GM12878 (cell line): ENCODE results near the gene PNMA8C. TPM values are rescaled to one million over a fixed set of nuclear protein-coding genes. Genes with fewer than 3 reads are reported as not detected.

Source experiments
- ATAC-seq: fragments of 200-7000 bp; cut with Tn5 transposase; 3 replicates; pipeline ENCODE4 v1.9.1; 2020; ENCODE audit warnings: mild to moderate bottlenecking, moderate library complexity
- BruUV-seq: library from RNA; stranded (reverse); fragments of 400-500 nt; replicated peaks from 2 replicates; lab custom pipeline; 2021; lab: Mats Ljungman, UMichigan
- CTCF ChIA-PET: fragments of 300-600 bp; sonication (Branson Sonifier 250); formaldehyde crosslinking; extraction: SDS; loops from one replicate; lab custom pipeline; 2021; ENCODE audit warnings: inconsistent platforms; lab: Yijun Ruan, JAX
- POLR2A ChIA-PET: fragments of 350-600 bp; formaldehyde crosslinking; extraction: SDS; loops from one replicate; lab custom pipeline; 2021; ENCODE audit warnings: inconsistent platforms; lab: Charles Lee
- RAD21 ChIA-PET: fragments of 300-600 bp; sonication (Branson Sonifier 250); formaldehyde crosslinking; loops from one replicate; lab custom pipeline; 2023; ENCODE audit warnings: antibody characterized with exemption; ENCODE audit not compliant: unreplicated experiment; lab: Charles Lee
- SMC1A ChIA-PET: fragments of 300-600 bp; sonication (Branson Sonifier 250); formaldehyde crosslinking; loops from one replicate; lab custom pipeline; 2023; ENCODE audit not compliant: unreplicated experiment, uncharacterized antibody; lab: Charles Lee
- DNase-seq: peaks from one replicate; pipeline ENCODE4 v3.0.0-alpha.2; 2011; ENCODE audit warnings: low read depth, low spot score
- FAIRE-seq: peaks from 3 replicates; lab custom pipeline; 2011; peaks lifted over from hg19 to GRCh38; lab: Jason Lieb, UNC
- H2AFZ ChIP-seq: 2 replicates; pipeline ENCODE4 v1.6.0; 2011; ENCODE audit warnings: low read depth, low read length, control low read depth; ENCODE audit not compliant: control insufficient read depth
- H3K27ac ChIP-seq: 2 replicates; pipeline ENCODE4 v1.5.1; 2011; ENCODE audit warnings: control low read depth; ENCODE audit not compliant: control insufficient read depth, insufficient read depth
- H3K27me3 ChIP-seq, 2 experiments: replicated peaks in 1 of 2; 2 replicates each; pipeline versions ENCODE4 v1.6.0 to v1.6.1; 2011; ENCODE audit warnings: low read length in 1 of 2; ENCODE audit not compliant: control insufficient read depth in 2 of 2, insufficient read depth in 2 of 2
- H3K36me3 ChIP-seq, 2 experiments: 2 replicates each; pipeline ENCODE4 v1.5.1; 2011; ENCODE audit warnings: low read length in 1 of 2; ENCODE audit not compliant: control insufficient read depth in 2 of 2, insufficient read depth in 2 of 2
- H3K4me1 ChIP-seq: 2 replicates; pipeline ENCODE4 v1.6.1; 2011; ENCODE audit warnings: mild to moderate bottlenecking, low read length, moderate library complexity, mixed read lengths; ENCODE audit not compliant: control insufficient read depth, insufficient read depth
- H3K4me2 ChIP-seq: 2 replicates; pipeline ENCODE4 v1.6.0; 2011; ENCODE audit warnings: control low read depth; ENCODE audit not compliant: control insufficient read depth, insufficient read depth
- H3K4me3 ChIP-seq: fragments of 200-600 bp; sonication (generic); 2 replicates; pipeline ENCODE4 v1.5.1; 2016
- H3K79me2 ChIP-seq: 2 replicates; pipeline ENCODE4 v1.6.0; 2011; ENCODE audit warnings: low read length; ENCODE audit not compliant: control insufficient read depth, insufficient read depth
- H3K9ac ChIP-seq: 2 replicates; pipeline ENCODE4 v1.8.0; 2011; ENCODE audit warnings: low read length, control low read depth, mixed read lengths; ENCODE audit not compliant: control insufficient read depth, insufficient read depth
- H3K9me3 ChIP-seq: replicated peaks from 3 replicates; pipeline ENCODE4 v1.5.1; 2011; ENCODE audit warnings: mild to moderate bottlenecking, low read length; ENCODE audit not compliant: control insufficient read depth, insufficient read depth
- H4K20me1 ChIP-seq: 2 replicates; pipeline ENCODE4 v1.6.0; 2011; ENCODE audit not compliant: control insufficient read depth, insufficient read depth
- ATF3 ChIP-seq: IDR thresholded peaks from 2 replicates; pipeline ENCODE4 v1.6.1; 2011; ENCODE audit warnings: low read depth, mild to moderate bottlenecking, low read length, moderate library complexity, borderline replicate concordance; ENCODE audit errors: extremely low read depth
- FOXM1 ChIP-seq: IDR thresholded peaks from 2 replicates; pipeline ENCODE4 v1.6.1; 2012; ENCODE audit warnings: low read depth, mild to moderate bottlenecking, inconsistent platforms, low read length, moderate library complexity
- NBN ChIP-seq: fragments of 450-650 bp; IDR thresholded peaks from 2 replicates; pipeline ENCODE4 v1.6.1; 2016
- SPI1 ChIP-seq: IDR thresholded peaks from 2 replicates; pipeline ENCODE4 v1.6.1; 2011; ENCODE audit warnings: low read depth, mild to moderate bottlenecking, low read length, moderate library complexity, borderline replicate concordance; ENCODE audit not compliant: insufficient read depth
- STAT3 ChIP-seq: IDR thresholded peaks from 2 replicates; pipeline ENCODE4 v1.6.1; 2011; ENCODE audit warnings: low read depth, low read length, improper control_type of control experiment
- WGBS: methylation state at CpG from one replicate; pipeline ENCODE4 v1.1.6; 2016; ENCODE audit warnings: low lambda C conversion rate; ENCODE audit not compliant: insufficient replicate concordance, insufficient coverage; ENCODE audit errors: missing lambda C conversion rate; 5-methylcytosine and 5-hydroxymethylcytosine counted together
- in situ Hi-C: fragments of 300-500 bp; cut with MboI; formaldehyde crosslinking; loops from 9 replicates; pipeline ENCODE4 v1.14.3; 2018; ENCODE audit warnings: mixed read lengths
- intact Hi-C: fragments of 100-400 bp; cut with micrococcal nuclease; formaldehyde crosslinking; loops from one replicate; pipeline ENCODE4 v1.14.2; 2022; ENCODE audit not compliant: unreplicated experiment
- polyA plus RNA-seq, 11 experiments: library from polyadenylated mRNA; depleted of rRNA in 4 of 11; unstranded in 6 of 11; stranded (reverse) in 5 of 11; fragments of >200 nt; fragmentation: Nextera tagmentation in 4 of 11; fragmentation: Illumina TruSeq in 1 of 11; extraction: Ambion mirVana in 4 of 11; extraction: Trizol in 1 of 11; gene quantifications; 1 replicate in 1 of 11; 2 replicates in 10 of 11; pipeline versions ENCODE4 v1.2.1 to v1.2.3, GENCODE V29; 2011 to 2016; ENCODE audit warnings: inconsistent platforms in 2 of 11, missing spikeins in 2 of 11, low read depth in 1 of 11
- total RNA-seq, 4 experiments: library from RNA; depleted of rRNA in 3 of 4; stranded (reverse); fragments of >200 nt in 3 of 4; fragmentation: Illumina TruSeq in 1 of 4; extraction: Trizol in 1 of 4; gene quantifications; 2 replicates each; pipeline versions ENCODE4 v1.2.1 to v1.2.3, GENCODE V29; 2013 to 2021
- TF ChIP-seq, protein P1 (sequence below): fragments of 150-350 bp; IDR thresholded peaks from 2 replicates; pipeline ENCODE4 v1.6.1; 2014; ENCODE audit warnings: mild to moderate bottlenecking, low read depth, low read length

PNMA8C gene
- total and polyA plus RNA-seq, 10 of the 15 experiments (the other 5 are each of a cell fraction or from before 2014, with no cell fraction given) = not detected

- intact Hi-C loops = no loop called here
- H3K4me1 ChIP-seq = peaks cover 10% of the 10 kb centered on the region
- no peak overlapping the region for H2AFZ ChIP-seq
- no peaks in the 10 kb centered on the region for H3K79me2 ChIP-seq
- no peaks in the 10 kb centered on the region for H4K20me1 ChIP-seq
- no peaks in the 10 kb centered on the region for H3K36me3 ChIP-seq
- in situ Hi-C loops = no loop called here
- ATAC-seq (no peak), FAIRE-seq (no peak), DNase-seq (no peak)
- no peak overlapping the region; the same call in 1 of the 2 replicates for H3K4me2 ChIP-seq
- ChIA-PET SMC1A (no interaction called here), RAD21 (no interaction called here), POLR2A (no interaction called here), CTCF (no interaction called here)
- no peaks in the 10 kb centered on the region for H3K9me3 ChIP-seq
- BruUV-seq = no TSS peak
- H3K9ac ChIP-seq = no peak overlapping the region
- peaks cover 3 to 16% of the 10 kb centered on the region in 2 experiments for H3K27me3 ChIP-seq
- no peak overlapping the region for H3K4me3 ChIP-seq
- H3K27ac ChIP-seq = no peak overlapping the region
- 32% methylated on average over 11 of the region's 11 CpGs for WGBS
- no peak for TF ChIP-seq SPI1
- no peak for TF ChIP-seq NBN
- TF ChIP-seq ATF3 = no peak
- TF ChIP-seq STAT3 = no peak
- TF ChIP-seq, protein P1, sequence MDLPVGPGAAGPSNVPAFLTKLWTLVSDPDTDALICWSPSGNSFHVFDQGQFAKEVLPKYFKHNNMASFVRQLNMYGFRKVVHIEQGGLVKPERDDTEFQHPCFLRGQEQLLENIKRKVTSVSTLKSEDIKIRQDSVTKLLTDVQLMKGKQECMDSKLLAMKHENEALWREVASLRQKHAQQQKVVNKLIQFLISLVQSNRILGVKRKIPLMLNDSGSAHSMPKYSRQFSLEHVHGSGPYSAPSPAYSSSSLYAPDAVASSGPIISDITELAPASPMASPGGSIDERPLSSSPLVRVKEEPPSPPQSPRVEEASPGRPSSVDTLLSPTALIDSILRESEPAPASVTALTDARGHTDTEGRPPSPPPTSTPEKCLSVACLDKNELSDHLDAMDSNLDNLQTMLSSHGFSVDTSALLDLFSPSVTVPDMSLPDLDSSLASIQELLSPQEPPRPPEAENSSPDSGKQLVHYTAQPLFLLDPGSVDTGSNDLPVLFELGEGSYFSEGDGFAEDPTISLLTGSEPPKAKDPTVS = 0 out of 2 replicates have a peak, but pooled peaks have one; percentile 42
- TF ChIP-seq FOXM1 = no peak
Measured at GRCh38 chr19:46471811-46472543, 43.2 kb upstream of the PNMA8C start.
